Frontal cortex (tissue), 4 donors: Measurements from ENCODE around the gene TYSND1. TPM values are rescaled to one million over a fixed set of nuclear protein-coding genes. Genes with fewer than 3 reads are reported as not detected.
"Not testable (repeated sequence)": the region's sequence is repeated elsewhere in the genome, so short reads cannot be mapped to it uniquely, and the experiment has no call there.

Experiments used
- DNase-seq, 2 donors: peaks; one replicate each; pipeline ENCODE4 v3.0.0; 2012; ENCODE audit warnings: low spot score in 2 of 2
- FAIRE-seq: peaks from 2 replicates; lab custom pipeline; 2012; peaks lifted over from hg19 to GRCh38; lab: Jason Lieb, UNC
- total RNA-seq: library from RNA; depleted of rRNA; stranded (reverse); fragments of >200 nt; gene quantifications from one replicate; pipeline ENCODE4 v1.2.3, GENCODE V29; 2014
- donor health status: control.
- donor health status: control.
- donor health status: control.

TYSND1 gene
- total RNA-seq: 5.3 TPM

GRCh38 chr10:70146489-70147258 is at the start of gene TYSND1:
TSS of gene TYSND1 (minus strand) at chr10:70146700. CDS start at chr10:70146586, 114 bp downstream.
- DNase-seq (peak; percentile 97), FAIRE-seq (peak; percentile 65)

GRCh38 chr10:70193391-70193844 is 46.9 kb upstream of the TYSND1 start:
- FAIRE-seq (no peak), DNase-seq (no peak)

GRCh38 chr10:70192326-70192968 is 45.9 kb upstream of the TYSND1 start:
- FAIRE-seq (no peak), DNase-seq (no peak)

- FAIRE-seq: no peak
Measured at GRCh38 chr10:70191972-70192305, 45.4 kb upstream of the TYSND1 start.

GRCh38 chr10:70191161-70191971 is 44.9 kb upstream of the TYSND1 start:
- no peak for FAIRE-seq

More at GRCh38 chr10:70191972-70192305, 45.4 kb upstream of the TYSND1 start:
- DNase-seq: no peak

GRCh38 chr10:70190581-70190980 is 44.1 kb upstream of the TYSND1 start:
- no peak for DNase-seq
- FAIRE-seq: no peak

More at GRCh38 chr10:70191161-70191971, 44.9 kb upstream of the TYSND1 start:
- no peak for DNase-seq

GRCh38 chr10:70190102-70190501 is 43.6 kb upstream of the TYSND1 start:
- no peak for DNase-seq
- no peak for FAIRE-seq

- DNase-seq (no peak), FAIRE-seq (no peak)
Measured at GRCh38 chr10:70188768-70189167, 42.3 kb upstream of the TYSND1 start.

GRCh38 chr10:70186571-70186970 is 40.1 kb upstream of the TYSND1 start:
- DNase-seq: no peak
- no peak for FAIRE-seq

GRCh38 chr10:70186090-70186489 is 39.6 kb upstream of the TYSND1 start:
- no peak for DNase-seq
- no peak for FAIRE-seq

- FAIRE-seq (no peak), DNase-seq (no peak)
Measured at GRCh38 chr10:70183304-70183703, 36.8 kb upstream of the TYSND1 start.

GRCh38 chr10:70179209-70179608 is 32.7 kb upstream of the TYSND1 start:
- not testable (repeated sequence) for DNase-seq, FAIRE-seq

GRCh38 chr10:70178139-70178725 is 31.7 kb upstream of the TYSND1 start:
- no peak for DNase-seq
- FAIRE-seq: no peak

- no peak for FAIRE-seq
Measured at GRCh38 chr10:70176441-70176840, 29.9 kb upstream of the TYSND1 start.

GRCh38 chr10:70175516-70175915 is 29.0 kb upstream of the TYSND1 start:
- no peak for DNase-seq
- FAIRE-seq: no peak

More at GRCh38 chr10:70176441-70176840, 29.9 kb upstream of the TYSND1 start:
- no peak for DNase-seq

- no peak for FAIRE-seq
- no peak for DNase-seq
Measured at GRCh38 chr10:70174058-70174741, 27.7 kb upstream of the TYSND1 start.

GRCh38 chr10:70169649-70170364 is 23.3 kb upstream of the TYSND1 start:
- DNase-seq (peak in 1 of 2 donors; percentile 18), FAIRE-seq (no peak)

- FAIRE-seq: no peak
- DNase-seq: no peak
Measured at GRCh38 chr10:70169011-70169410, 22.5 kb upstream of the TYSND1 start.

- FAIRE-seq (no peak), DNase-seq (no peak)
Measured at GRCh38 chr10:70167246-70167645, 20.7 kb upstream of the TYSND1 start.
